Measurements from ENCODE around the gene DPF3. TPM values are rescaled to one million over a fixed set of nuclear protein-coding genes. Genes with fewer than 3 reads are reported as not detected.

DPF3 gene
- total and polyA plus RNA-seq, 2 donors (not counting 1 experiment from before 2014, with no cell fraction given) = 3.4 to 10.2 TPM

DNA sequence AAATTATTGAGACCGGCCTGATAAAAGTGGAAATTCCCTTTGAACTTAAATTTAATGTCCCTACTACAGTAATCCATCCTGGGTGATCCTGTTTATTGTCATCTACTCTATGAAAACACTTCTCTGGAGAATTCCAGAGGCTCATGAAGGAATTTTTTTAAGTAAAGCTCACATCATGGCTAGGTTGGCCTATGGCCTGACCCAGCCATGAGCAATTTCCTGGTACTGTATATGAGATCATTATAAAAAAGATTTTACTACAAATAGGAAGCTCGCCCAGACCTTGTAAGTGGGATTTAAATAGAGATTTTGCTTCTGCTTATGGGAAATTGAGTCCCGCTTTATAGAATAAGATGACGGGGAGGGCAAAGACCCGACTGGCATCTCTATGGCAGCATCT is 215.5 kb downstream of the DPF3 start:
- Histone ChIP-seq H3K9ac (ENCODE audit: low read length) (no peak overlapping the region), H3K27me3 (replicated peaks in 1 of 4; ENCODE audit: control extremely low read depth in 1 of 4, control insufficient read depth in 3 of 4, insufficient read depth in 4 of 4, low read length in 3 of 4) (no peaks in the 10 kb centered on the region), H3K36me3 (replicated peaks in 1 of 2; ENCODE audit: control extremely low read depth in 1 of 2, control insufficient read depth in 1 of 2, extremely low read depth in 1 of 2, insufficient read depth in 2 of 2, low read length in 1 of 2) (no peaks in the 10 kb centered on the region), H3K4me1 (ENCODE audit: control insufficient read depth in 2 of 2, insufficient read depth in 2 of 2, low read length in 2 of 2) (peaks cover 33 to 42% of the 10 kb centered on the region in 2 donors), H3K27ac (ENCODE audit: low read length in 2 of 2) (no peak overlapping the region), H3K79me2 (ENCODE audit: control insufficient read depth, insufficient read depth, low read length) (no peaks in the 10 kb centered on the region), H3K4me2 (replicated peaks; ENCODE audit: low read depth, low read length, poor library complexity, severe bottlenecking) (no peak overlapping the region), H3K4me3 (ENCODE audit: control extremely low read depth in 1 of 5, extremely low read depth in 1 of 5, insufficient read depth in 1 of 5, low read depth in 2 of 5, low read length in 4 of 5) (no peak overlapping the region), H2AFZ (ENCODE audit: insufficient read depth, low read depth, low read length, poor library complexity, severe bottlenecking) (no peak overlapping the region), H4K20me1 (ENCODE audit: control insufficient read depth, insufficient read depth, low read length, poor library complexity, severe bottlenecking) (no peaks in the 10 kb centered on the region), H3K9me3 (ENCODE audit: control extremely low read depth in 1 of 3, control insufficient read depth in 2 of 3, insufficient read depth in 1 of 3, low read length in 2 of 3) (no peaks in the 10 kb centered on the region)
- ChIA-PET POLR2A (no interaction called here), CTCF (interaction anchor here (0.8 kb wide), 1 partner anchor 225 kb away, joined by 3 read pairs; no protein-coding TSS in a partner anchor)
- WGBS (ENCODE audit: insufficient coverage) = 100% methylated on average over 4 of the region's 5 CpGs
- ATAC-seq (ENCODE audit: low read depth) (no peak), DNase-seq (no peak)
- Mint-ChIP-seq H3K4me1 (peaks cover 47% of the 10 kb centered on the region), H3K27ac (no peak overlapping the region), H3K4me3 (no peak overlapping the region), H3K27me3 (no peaks in the 10 kb centered on the region), H3K9me3 (ENCODE audit: insufficient read depth) (no peaks in the 10 kb centered on the region)
- intact Hi-C loops (cut with micrococcal nuclease) = no loop called here
- TF ChIP-seq, protein P1, sequence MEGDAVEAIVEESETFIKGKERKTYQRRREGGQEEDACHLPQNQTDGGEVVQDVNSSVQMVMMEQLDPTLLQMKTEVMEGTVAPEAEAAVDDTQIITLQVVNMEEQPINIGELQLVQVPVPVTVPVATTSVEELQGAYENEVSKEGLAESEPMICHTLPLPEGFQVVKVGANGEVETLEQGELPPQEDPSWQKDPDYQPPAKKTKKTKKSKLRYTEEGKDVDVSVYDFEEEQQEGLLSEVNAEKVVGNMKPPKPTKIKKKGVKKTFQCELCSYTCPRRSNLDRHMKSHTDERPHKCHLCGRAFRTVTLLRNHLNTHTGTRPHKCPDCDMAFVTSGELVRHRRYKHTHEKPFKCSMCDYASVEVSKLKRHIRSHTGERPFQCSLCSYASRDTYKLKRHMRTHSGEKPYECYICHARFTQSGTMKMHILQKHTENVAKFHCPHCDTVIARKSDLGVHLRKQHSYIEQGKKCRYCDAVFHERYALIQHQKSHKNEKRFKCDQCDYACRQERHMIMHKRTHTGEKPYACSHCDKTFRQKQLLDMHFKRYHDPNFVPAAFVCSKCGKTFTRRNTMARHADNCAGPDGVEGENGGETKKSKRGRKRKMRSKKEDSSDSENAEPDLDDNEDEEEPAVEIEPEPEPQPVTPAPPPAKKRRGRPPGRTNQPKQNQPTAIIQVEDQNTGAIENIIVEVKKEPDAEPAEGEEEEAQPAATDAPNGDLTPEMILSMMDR (IDR thresholded peaks at IDR 0.05) = no peak
- TF ChIP-seq EZH2 (IDR thresholded peaks at IDR 0.05; ENCODE audit: borderline replicate concordance, insufficient read depth, low read depth, low read length, poor library complexity, severe bottlenecking) = no peak

- intact Hi-C loops (cut with micrococcal nuclease) = no loop called here
- Mint-ChIP-seq H3K27me3 (no peaks in the 10 kb centered on the region), H3K4me1 (peaks cover 52% of the 10 kb centered on the region), H3K9me3 (ENCODE audit: insufficient read depth) (no peaks in the 10 kb centered on the region), H3K27ac (no peak overlapping the region), H3K4me3 (no peak overlapping the region)
- no peak overlapping the region for H3K27ac ChIP-seq (ENCODE audit: low read length in 2 of 2)
- H3K36me3 ChIP-seq (replicated peaks in 1 of 2; ENCODE audit: control extremely low read depth in 1 of 2, control insufficient read depth in 1 of 2, extremely low read depth in 1 of 2, insufficient read depth in 2 of 2, low read length in 1 of 2) = peaks cover 0 to 6% of the 10 kb centered on the region in 2 experiments
- H2AFZ ChIP-seq (ENCODE audit: insufficient read depth, low read depth, low read length, poor library complexity, severe bottlenecking) = no peak overlapping the region
- peak; percentile 54 for ATAC-seq (ENCODE audit: low read depth)
- H4K20me1 ChIP-seq (ENCODE audit: control insufficient read depth, insufficient read depth, low read length, poor library complexity, severe bottlenecking) = no peaks in the 10 kb centered on the region
- no peaks in the 10 kb centered on the region for H3K79me2 ChIP-seq (ENCODE audit: control insufficient read depth, insufficient read depth, low read length)
- no peaks in the 10 kb centered on the region for H3K27me3 ChIP-seq (replicated peaks in 1 of 4; ENCODE audit: control extremely low read depth in 1 of 4, control insufficient read depth in 3 of 4, insufficient read depth in 4 of 4, low read length in 3 of 4)
- ChIA-PET CTCF (interaction anchor here (1.5 to 2.2 kb wide), 2 partner anchors 160 to 227 kb away, joined by 3 to 7 read pairs; no protein-coding TSS in a partner anchor), POLR2A (no interaction called here)
- TF ChIP-seq, protein P1 (IDR thresholded peaks at IDR 0.05) = no peak
- TF ChIP-seq EZH2 (IDR thresholded peaks at IDR 0.05; ENCODE audit: borderline replicate concordance, insufficient read depth, low read depth, low read length, poor library complexity, severe bottlenecking) = no peak
- no peak overlapping the region for H3K9ac ChIP-seq (ENCODE audit: low read length)
- peak; percentile 17 for DNase-seq
- H3K9me3 ChIP-seq (ENCODE audit: control extremely low read depth in 1 of 3, control insufficient read depth in 2 of 3, insufficient read depth in 1 of 3, low read length in 2 of 3) = no peaks in the 10 kb centered on the region
- H3K4me1 ChIP-seq (ENCODE audit: control insufficient read depth in 2 of 2, insufficient read depth in 2 of 2, low read length in 2 of 2) = peaks cover 33 to 46% of the 10 kb centered on the region in 2 donors
- no peak overlapping the region for H3K4me3 ChIP-seq (ENCODE audit: control extremely low read depth in 1 of 5, extremely low read depth in 1 of 5, insufficient read depth in 1 of 5, low read depth in 2 of 5, low read length in 4 of 5)
- 100% methylated on average over 2 of the region's 4 CpGs for WGBS (ENCODE audit: insufficient coverage)
- H3K4me2 ChIP-seq (replicated peaks; ENCODE audit: low read depth, low read length, poor library complexity, severe bottlenecking) = peak overlapping the region; percentile 14
Observed at GRCh38 chr14:72677664-72678063, 216.2 kb downstream of the DPF3 start.

Measured in B cell (primary cell).